Neural cell (in vitro differentiated cells): ENCODE results near the gene TMED3.

Experiments used
- EZH2 ChIP-seq: fragments of 200-600, 300-800 bp; shearing (Covaris generic), sonication (generic); IDR thresholded peaks from 2 replicates; pipeline ENCODE4 v1.6.1; 2014; ENCODE audit warnings: antibody characterized with exemption, low read length, borderline replicate concordance, mild to moderate bottlenecking; ENCODE audit not compliant: insufficient read depth, poor library complexity, severe bottlenecking
- RAD21 ChIP-seq: fragments of 450-650 bp; conservative IDR thresholded peaks from 2 replicates; pipeline ENCODE4 v1.6.1; 2014; ENCODE audit warnings: antibody characterized with exemption, mild to moderate bottlenecking, moderate library complexity

DNA sequence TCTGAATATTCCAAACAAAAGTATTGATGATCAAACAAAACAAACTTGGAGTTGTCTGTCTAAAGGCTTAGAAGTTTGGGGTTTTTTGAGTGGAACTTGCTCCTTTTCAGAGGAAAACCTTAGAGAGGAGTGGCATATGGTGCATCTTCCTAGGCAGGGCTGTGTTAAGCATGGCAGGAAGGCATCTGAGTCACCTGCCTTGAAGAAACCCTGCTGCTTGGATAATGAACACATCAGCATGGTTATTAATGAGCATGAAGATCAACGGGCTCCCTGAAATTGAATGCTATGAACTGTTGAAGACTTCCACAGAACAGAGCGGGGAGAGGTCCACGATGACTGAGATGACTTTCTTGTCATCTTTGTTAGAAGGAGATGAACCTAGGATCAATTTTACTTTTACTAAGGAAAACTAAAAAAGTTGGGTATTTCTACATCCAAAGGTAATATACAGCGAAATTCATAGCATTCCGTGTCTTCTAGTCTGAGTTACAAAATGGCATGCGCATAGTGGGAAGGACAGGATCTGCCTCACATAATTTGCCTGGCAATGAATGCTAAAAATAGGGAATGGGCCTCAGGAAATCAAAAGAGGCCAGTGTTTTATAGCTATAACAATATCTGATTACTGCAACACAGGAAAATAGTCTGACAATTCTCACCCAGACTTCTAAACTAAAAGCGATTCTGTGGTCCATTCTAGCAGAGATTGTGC is 11.6 kb upstream of the TMED3 start:
- no peak for TF ChIP-seq RAD21
- no peak for TF ChIP-seq EZH2
